Suprapubic skin (tissue), 4 donors: Measurements from ENCODE around the gene PSME3IP1. TPM values are rescaled to one million over a fixed set of nuclear protein-coding genes. Genes with fewer than 3 reads are reported as not detected.

Source experiments
- DNase-seq, 2 donors: peaks; one replicate each; pipeline ENCODE4 v3.0.0-alpha.2; 2019; ENCODE audit warnings: low spot score in 2 of 2
- H3K27ac ChIP-seq: fragments of 200-600 bp; sonication (generic); one replicate; pipeline ENCODE4 v1.5.1; 2019
- H3K27me3 ChIP-seq: fragments of 200-600 bp; sonication (generic); one replicate; pipeline ENCODE4 v1.5.1; 2019
- H3K36me3 ChIP-seq: fragments of 200-600 bp; sonication (generic); one replicate; pipeline ENCODE4 v1.5.1; 2019
- H3K4me1 ChIP-seq: fragments of 200-600 bp; sonication (generic); one replicate; pipeline ENCODE4 v1.5.1; 2019
- H3K4me3 ChIP-seq: fragments of 200-600 bp; sonication (generic); one replicate; pipeline ENCODE4 v1.5.1; 2019; ENCODE audit warnings: mild to moderate bottlenecking
- H3K9me3 ChIP-seq: fragments of 200-600 bp; sonication (generic); one replicate; pipeline ENCODE4 v1.5.1; 2019
- CTCF ChIP-seq, 2 donors: fragments of 200-600 bp in 1 of 2; fragments of 450-650 bp in 1 of 2; sonication (generic) in 1 of 2; IDR thresholded peaks; one replicate each; pipeline ENCODE4 v1.5.1; 2016 to 2019; ENCODE audit warnings: antibody characterized with exemption in 2 of 2, mild to moderate bottlenecking in 1 of 2, moderate library complexity in 1 of 2
- EP300 ChIP-seq: sonication (generic); formaldehyde crosslinking; IDR thresholded peaks from one replicate; pipeline ENCODE4 v1.6.1; 2017; ENCODE audit warnings: antibody characterized with exemption
- POLR2A ChIP-seq, 2 donors: fragments of 450-650 bp; IDR thresholded peaks; one replicate each; pipeline ENCODE4 v1.6.1; 2017; ENCODE audit warnings: antibody characterized with exemption in 2 of 2, mild to moderate bottlenecking in 2 of 2, moderate library complexity in 2 of 2
- POLR2AphosphoS5 ChIP-seq, 3 donors: sonication (generic); formaldehyde crosslinking; IDR thresholded peaks; one replicate each; pipeline ENCODE4 v1.6.1; 2017; ENCODE audit warnings: antibody characterized with exemption in 3 of 3
- WGBS: methylation state at CpG from one replicate; pipeline ENCODE4 v1.1.5; 2018; 5-methylcytosine and 5-hydroxymethylcytosine counted together
- total RNA-seq, 4 donors: library from RNA; depleted of rRNA; stranded (reverse); fragments of >200 nt; gene quantifications; one replicate each; pipeline ENCODE4 v1.1.0, GENCODE V29; 2016

The PSME3IP1 gene
- total RNA-seq, 4 donors from 2014 or later: 47.1 to 109 (median 60.3) TPM

- WGBS: 96% methylated on average over 6 of the region's 6 CpGs
- Histone ChIP-seq H3K27me3 (no peaks in the 10 kb centered on the region), H3K4me1 (peaks cover 31% of the 10 kb centered on the region), H3K27ac (peak overlapping the region; percentile 2), H3K9me3 (no peaks in the 10 kb centered on the region), H3K4me3 (no peak overlapping the region), H3K36me3 (peaks cover 15% of the 10 kb centered on the region)
- no peak for TF ChIP-seq CTCF (IDR thresholded peaks at IDR 0.05)
- TF ChIP-seq POLR2A (IDR thresholded peaks at IDR 0.05): no peak
- TF ChIP-seq EP300: no peak
- no peak for TF ChIP-seq POLR2AphosphoS5 (IDR thresholded peaks at IDR 0.05)
- no peak for DNase-seq
These were observed 37.4 kb downstream of the PSME3IP1 start for GRCh38 chr16:57148481-57148880.

DNA sequence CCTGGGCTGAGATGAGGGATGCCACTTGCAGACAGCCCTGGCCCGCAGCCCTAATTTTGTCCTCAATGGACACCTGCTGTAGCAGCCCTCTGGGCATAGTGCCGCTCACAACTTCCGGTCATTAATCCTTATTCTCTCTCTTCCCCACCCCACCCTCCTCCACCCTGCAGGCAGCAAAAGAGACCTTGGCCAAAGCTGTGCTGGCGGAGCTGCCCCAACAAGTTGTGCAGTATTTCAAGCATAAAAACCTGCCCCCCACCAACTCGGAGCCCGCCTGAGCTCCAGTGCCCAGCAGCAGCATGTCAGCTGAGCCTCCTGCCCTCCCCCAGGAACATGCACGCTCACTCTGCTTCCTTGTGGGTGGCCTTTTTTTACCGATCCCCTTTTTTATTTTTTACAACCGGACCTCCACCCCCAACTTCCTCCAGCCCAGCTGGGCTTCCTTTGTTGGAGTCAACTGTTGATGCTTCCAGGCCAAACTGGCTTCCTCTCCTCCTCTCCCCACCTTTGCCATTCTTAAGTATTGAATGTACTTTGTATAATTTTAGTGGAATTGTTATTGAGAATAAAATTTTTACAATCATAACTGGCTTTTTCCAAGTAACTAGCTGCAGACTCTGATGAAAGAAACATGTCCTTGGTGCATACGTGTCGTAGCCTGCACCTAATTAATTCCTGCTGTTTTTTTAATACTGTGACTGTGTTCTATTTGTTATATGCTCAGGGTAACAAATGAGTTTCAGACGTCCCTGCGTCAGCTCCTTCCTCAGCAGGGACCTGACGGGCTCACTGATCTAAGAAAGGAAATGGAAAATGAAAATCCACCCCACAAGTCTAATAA lies 38.2 kb downstream of the PSME3IP1 start:
- no peak for DNase-seq
- Histone ChIP-seq H3K36me3 (peaks cover 6% of the 10 kb centered on the region), H3K4me3 (peak overlapping the region; percentile 10), H3K9me3 (no peaks in the 10 kb centered on the region), H3K27me3 (no peaks in the 10 kb centered on the region), H3K4me1 (peaks cover 35% of the 10 kb centered on the region), H3K27ac (peak overlapping the region; percentile 67)
- WGBS: 11% methylated on average over 14 of the region's 14 CpGs
- TF ChIP-seq POLR2A (IDR thresholded peaks at IDR 0.05) (no peak), EP300 (no peak), POLR2AphosphoS5 (IDR thresholded peaks at IDR 0.05) (no peak), CTCF (IDR thresholded peaks at IDR 0.05) (no peak)

GRCh38 chr16:57146735-57147134 lies 39.1 kb downstream of the PSME3IP1 start:
- Histone ChIP-seq H3K27me3 (no peaks in the 10 kb centered on the region), H3K9me3 (no peaks in the 10 kb centered on the region), H3K4me1 (peaks cover 44% of the 10 kb centered on the region), H3K36me3 (no peaks in the 10 kb centered on the region), H3K27ac (no peak overlapping the region), H3K4me3 (no peak overlapping the region)
- TF ChIP-seq POLR2AphosphoS5 (IDR thresholded peaks at IDR 0.05) (no peak), POLR2A (IDR thresholded peaks at IDR 0.05) (no peak), CTCF (IDR thresholded peaks at IDR 0.05) (no peak), EP300 (no peak)
- WGBS: 89% methylated on average over 3 of the region's 5 CpGs
- DNase-seq: peak in 1 of 2 donors; percentile 41

DNA sequence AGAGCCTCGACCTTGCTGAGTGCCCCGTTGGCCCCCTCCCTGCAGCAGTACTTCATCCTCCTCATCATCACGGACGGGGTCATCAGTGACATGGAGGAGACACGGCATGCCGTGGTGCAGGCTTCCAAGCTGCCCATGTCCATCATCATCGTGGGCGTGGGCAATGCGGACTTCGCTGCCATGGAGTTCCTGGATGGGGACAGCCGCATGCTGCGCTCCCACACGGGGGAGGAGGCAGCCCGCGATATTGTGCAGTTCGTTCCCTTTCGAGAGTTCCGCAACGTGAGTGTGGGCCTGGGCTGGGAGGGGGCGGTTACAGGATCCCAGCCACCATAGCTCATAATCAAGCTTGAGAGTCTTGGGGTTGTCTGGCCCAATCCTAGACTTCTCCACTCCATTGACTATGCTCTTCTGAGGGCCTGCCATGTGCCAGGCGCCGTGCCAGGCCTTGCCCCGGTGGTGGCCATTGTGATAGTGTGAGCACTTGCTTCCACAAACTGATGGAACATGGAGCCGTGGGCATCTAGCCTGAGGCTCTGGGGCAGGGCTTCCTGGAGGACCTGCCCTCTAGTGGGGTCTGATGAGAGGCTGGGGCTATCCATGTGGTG lies 39.7 kb downstream of the PSME3IP1 start:
- Histone ChIP-seq H3K27me3 (no peaks in the 10 kb centered on the region), H3K27ac (no peak overlapping the region), H3K4me1 (peaks cover 50% of the 10 kb centered on the region), H3K9me3 (no peaks in the 10 kb centered on the region), H3K36me3 (no peaks in the 10 kb centered on the region), H3K4me3 (no peak overlapping the region)
- peak in 1 of 2 donors; percentile 71 for DNase-seq
- TF ChIP-seq EP300 (no peak), POLR2A (IDR thresholded peaks at IDR 0.05) (no peak), CTCF (IDR thresholded peaks at IDR 0.05) (no peak), POLR2AphosphoS5 (IDR thresholded peaks at IDR 0.05) (no peak)
- WGBS: 97% methylated on average over 19 of the region's 24 CpGs
